ENCODE results near the gene SNRK. TPM values are rescaled to one million over a fixed set of nuclear protein-coding genes. Genes with fewer than 3 reads are reported as not detected.
"Not testable (repeated sequence)": the region's sequence is repeated elsewhere in the genome, so short reads cannot be mapped to it uniquely, and the experiment has no call there.

The SNRK gene
- total RNA-seq, 2 experiments from 2014 or later = 21.1 TPM

- no peaks in the 10 kb centered on the region for H3K27me3 Mint-ChIP-seq (ENCODE audit: low read depth)
- peaks cover 37% of the 10 kb centered on the region for H3K9me3 Mint-ChIP-seq
- no peak for DNase-seq
- H3K27ac Mint-ChIP-seq = no peak overlapping the region
- intact Hi-C loops (cut with micrococcal nuclease) = no loop called here
- peaks cover 39% of the 10 kb centered on the region for H3K4me1 Mint-ChIP-seq (ENCODE audit: low read depth)
- H3K36me3 Mint-ChIP-seq (ENCODE audit: low read depth) = peaks cover 73% of the 10 kb centered on the region
- CTCF ChIA-PET = no interaction called here
- H3K4me3 Mint-ChIP-seq = no peak overlapping the region
Observed at GRCh38 chr3:43349716-43350115, 63.4 kb downstream of the SNRK start.

GRCh38 chr3:43353393-43353792 lies 67.1 kb downstream of the SNRK start:
- Mint-ChIP-seq H3K4me1 (ENCODE audit: low read depth) (peaks cover 10% of the 10 kb centered on the region), H3K27ac (no peak overlapping the region), H3K36me3 (ENCODE audit: low read depth) (peaks cover 46% of the 10 kb centered on the region), H3K27me3 (ENCODE audit: low read depth) (no peaks in the 10 kb centered on the region), H3K9me3 (peaks cover 68% of the 10 kb centered on the region), H3K4me3 (no peak overlapping the region)
- CTCF ChIA-PET = no interaction called here
- no peak for DNase-seq
- intact Hi-C loops (cut with micrococcal nuclease) = no loop called here

GRCh38 chr3:43353923-43354670 lies 67.8 kb downstream of the SNRK start:
- Mint-ChIP-seq H3K27me3 (ENCODE audit: low read depth) (no peaks in the 10 kb centered on the region), H3K9me3 (peaks cover 70% of the 10 kb centered on the region), H3K4me3 (no peak overlapping the region), H3K4me1 (ENCODE audit: low read depth) (peaks cover 3% of the 10 kb centered on the region), H3K36me3 (ENCODE audit: low read depth) (peaks cover 39% of the 10 kb centered on the region), H3K27ac (no peak overlapping the region)
- intact Hi-C loops (cut with micrococcal nuclease) = no loop called here
- CTCF ChIA-PET = interaction anchor here (0.5 kb wide), 1 partner anchor 312 kb away, joined by 4 read pairs; no protein-coding TSS in a partner anchor
- no peak for DNase-seq

- H3K27me3 Mint-ChIP-seq (ENCODE audit: low read depth); H3K4me3 Mint-ChIP-seq; CTCF ChIA-PET; intact Hi-C loops (cut with micrococcal nuclease); H3K4me1 Mint-ChIP-seq (ENCODE audit: low read depth); DNase-seq; H3K27ac Mint-ChIP-seq: not testable (repeated sequence)
- Mint-ChIP-seq H3K36me3 (ENCODE audit: low read depth) (peaks cover 27% of the 10 kb centered on the region), H3K9me3 (peaks cover 66% of the 10 kb centered on the region)
Observed at GRCh38 chr3:43356033-43356432, 69.7 kb downstream of the SNRK start.

GRCh38 chr3:43361077-43361476 lies 74.7 kb downstream of the SNRK start:
- DNase-seq = no peak
- Mint-ChIP-seq H3K36me3 (ENCODE audit: low read depth) (peaks cover 2% of the 10 kb centered on the region), H3K27ac (no peak overlapping the region), H3K27me3 (ENCODE audit: low read depth) (no peaks in the 10 kb centered on the region), H3K4me1 (ENCODE audit: low read depth) (no peaks in the 10 kb centered on the region), H3K4me3 (no peak overlapping the region), H3K9me3 (peaks cover 20% of the 10 kb centered on the region)
- intact Hi-C loops (cut with micrococcal nuclease) = no loop called here
- CTCF ChIA-PET = interaction anchor here (1.0 kb wide), 1 partner anchor 28 kb away, joined by 4 read pairs; no protein-coding TSS in a partner anchor

GRCh38 chr3:43362183-43362582 lies 75.8 kb downstream of the SNRK start:
- no peak for DNase-seq
- CTCF ChIA-PET = interaction anchor here (1.0 kb wide), 1 partner anchor 27 kb away, joined by 4 read pairs; no protein-coding TSS in a partner anchor
- Mint-ChIP-seq H3K4me3 (no peak overlapping the region), H3K36me3 (ENCODE audit: low read depth) (peaks cover 2% of the 10 kb centered on the region), H3K4me1 (ENCODE audit: low read depth) (no peaks in the 10 kb centered on the region), H3K27ac (no peak overlapping the region), H3K27me3 (ENCODE audit: low read depth) (no peaks in the 10 kb centered on the region), H3K9me3 (peaks cover 12% of the 10 kb centered on the region)
- intact Hi-C loops (cut with micrococcal nuclease) = no loop called here

GRCh38 chr3:43362961-43363360 lies 76.6 kb downstream of the SNRK start:
- DNase-seq = no peak
- Mint-ChIP-seq H3K27me3 (ENCODE audit: low read depth) (no peaks in the 10 kb centered on the region), H3K4me3 (no peak overlapping the region), H3K36me3 (ENCODE audit: low read depth) (peaks cover 2% of the 10 kb centered on the region), H3K4me1 (ENCODE audit: low read depth) (no peaks in the 10 kb centered on the region), H3K27ac (no peak overlapping the region), H3K9me3 (peaks cover 4% of the 10 kb centered on the region)
- intact Hi-C loops (cut with micrococcal nuclease) = no loop called here
- CTCF ChIA-PET = no interaction called here

- H3K4me3 Mint-ChIP-seq = no peak overlapping the region
- no peak for DNase-seq
- no peak overlapping the region for H3K27ac Mint-ChIP-seq
- CTCF ChIA-PET = no interaction called here
- no peaks in the 10 kb centered on the region for H3K9me3 Mint-ChIP-seq
- H3K27me3 Mint-ChIP-seq (ENCODE audit: low read depth) = no peaks in the 10 kb centered on the region
- peaks cover 2% of the 10 kb centered on the region for H3K36me3 Mint-ChIP-seq (ENCODE audit: low read depth)
- intact Hi-C loops (cut with micrococcal nuclease) = no loop called here
- H3K4me1 Mint-ChIP-seq (ENCODE audit: low read depth) = no peaks in the 10 kb centered on the region
Observed at GRCh38 chr3:43363621-43364266, 77.4 kb downstream of the SNRK start.

- no peak for DNase-seq
- no peaks in the 10 kb centered on the region for H3K27me3 Mint-ChIP-seq (ENCODE audit: low read depth)
- intact Hi-C loops (cut with micrococcal nuclease) = no loop called here
- H3K4me1 Mint-ChIP-seq (ENCODE audit: low read depth) = no peaks in the 10 kb centered on the region
- no peak overlapping the region for H3K4me3 Mint-ChIP-seq
- no peaks in the 10 kb centered on the region for H3K9me3 Mint-ChIP-seq
- no peak overlapping the region for H3K27ac Mint-ChIP-seq
- CTCF ChIA-PET = no interaction called here
- peaks cover 2% of the 10 kb centered on the region for H3K36me3 Mint-ChIP-seq (ENCODE audit: low read depth)
Observed at GRCh38 chr3:43364494-43364893, 78.2 kb downstream of the SNRK start.

GRCh38 chr3:43364926-43365325 lies 78.6 kb downstream of the SNRK start:
- DNase-seq = no peak
- H3K9me3 Mint-ChIP-seq = no peaks in the 10 kb centered on the region
- H3K36me3 Mint-ChIP-seq (ENCODE audit: low read depth) = peaks cover 2% of the 10 kb centered on the region
- H3K4me1 Mint-ChIP-seq (ENCODE audit: low read depth) = no peaks in the 10 kb centered on the region
- intact Hi-C loops (cut with micrococcal nuclease) = no loop called here
- no peaks in the 10 kb centered on the region for H3K27me3 Mint-ChIP-seq (ENCODE audit: low read depth)
- H3K27ac Mint-ChIP-seq = no peak overlapping the region
- CTCF ChIA-PET = no interaction called here
- no peak overlapping the region for H3K4me3 Mint-ChIP-seq

GRCh38 chr3:43365601-43366305 lies 79.4 kb downstream of the SNRK start:
- no peak overlapping the region for H3K27ac Mint-ChIP-seq
- H3K36me3 Mint-ChIP-seq (ENCODE audit: low read depth) = peaks cover 2% of the 10 kb centered on the region
- H3K9me3 Mint-ChIP-seq = no peaks in the 10 kb centered on the region
- intact Hi-C loops (cut with micrococcal nuclease) = no loop called here
- H3K4me1 Mint-ChIP-seq (ENCODE audit: low read depth) = no peaks in the 10 kb centered on the region
- H3K4me3 Mint-ChIP-seq = no peak overlapping the region
- H3K27me3 Mint-ChIP-seq (ENCODE audit: low read depth) = no peaks in the 10 kb centered on the region
- DNase-seq = no peak
- CTCF ChIA-PET = no interaction called here

GRCh38 chr3:43366481-43366880 lies 80.1 kb downstream of the SNRK start:
- DNase-seq = no peak
- no peaks in the 10 kb centered on the region for H3K9me3 Mint-ChIP-seq
- H3K4me3 Mint-ChIP-seq = no peak overlapping the region
- intact Hi-C loops (cut with micrococcal nuclease) = no loop called here
- peaks cover 2% of the 10 kb centered on the region for H3K36me3 Mint-ChIP-seq (ENCODE audit: low read depth)
- CTCF ChIA-PET = no interaction called here
- no peak overlapping the region for H3K27ac Mint-ChIP-seq
- no peaks in the 10 kb centered on the region for H3K4me1 Mint-ChIP-seq (ENCODE audit: low read depth)
- H3K27me3 Mint-ChIP-seq (ENCODE audit: low read depth) = no peaks in the 10 kb centered on the region
